GM12878 (cell line): ENCODE data around the gene PKP4. TPM values are rescaled to one million over a fixed set of nuclear protein-coding genes. Genes with fewer than 3 reads are reported as not detected.

ENCODE experiments used
- BMI1 ChIP-seq: fragments of 450-650 bp; IDR thresholded peaks from 2 replicates; pipeline ENCODE4 v1.6.1; 2016; ENCODE audit warnings: mild to moderate bottlenecking, moderate library complexity, borderline replicate concordance
- CBX3 ChIP-seq: fragments of 200-600 bp; sonication (generic); IDR thresholded peaks from 2 replicates; pipeline ENCODE4 v1.6.1; 2016; ENCODE audit warnings: low read depth, borderline replicate concordance
- CEBPB ChIP-seq, 2 experiments: fragments of 150-350 bp in 1 of 2; IDR thresholded peaks; 2 replicates each; pipeline ENCODE4 v1.6.1; 2012 to 2014; ENCODE audit warnings: low read depth in 2 of 2, low read length in 2 of 2, borderline replicate concordance in 1 of 2, inconsistent platforms in 1 of 2
- E2F4 ChIP-seq: IDR thresholded peaks from 2 replicates; pipeline ENCODE4 v1.6.1; 2012; ENCODE audit warnings: low read depth, low read length, improper control_type of control experiment
- ETV6 ChIP-seq, 2 experiments: fragments of 450-650 bp in 1 of 2; IDR thresholded peaks in 1 of 2; conservative IDR thresholded peaks in 1 of 2; 2 replicates each; pipeline ENCODE4 v1.6.1; 2014; ENCODE audit warnings: antibody characterized with exemption in 1 of 2, borderline replicate concordance in 1 of 2, low read depth in 1 of 2, mild to moderate bottlenecking in 1 of 2, moderate library complexity in 1 of 2
- MTA2 ChIP-seq: fragments of 450-650 bp; IDR thresholded peaks from 2 replicates; pipeline ENCODE4 v1.6.1; 2016; ENCODE audit warnings: low read depth, mild to moderate bottlenecking, moderate library complexity
- NR2C2 ChIP-seq: IDR thresholded peaks from 2 replicates; pipeline ENCODE4 v1.6.1; 2011; ENCODE audit warnings: borderline replicate concordance, low read depth; ENCODE audit not compliant: control insufficient read depth, insufficient read length
- POLR2AphosphoS2 ChIP-seq: IDR thresholded peaks from 2 replicates; pipeline ENCODE4 v1.6.1; 2011; ENCODE audit warnings: low read depth, mild to moderate bottlenecking, low read length, improper control_type of control experiment, moderate library complexity
- PRDM15 ChIP-seq: fragments of 450-650 bp; formaldehyde crosslinking; IDR thresholded peaks from 2 replicates; pipeline ENCODE4 v1.4.0; 2020; ENCODE audit warnings: mild to moderate bottlenecking, moderate library complexity
- STAT1 ChIP-seq: fragments of 450-650 bp; conservative IDR thresholded peaks from 2 replicates; pipeline ENCODE4 v1.6.1; 2014; ENCODE audit warnings: antibody characterized with exemption, mild to moderate bottlenecking
- TCF3 ChIP-seq: IDR thresholded peaks from 2 replicates; pipeline ENCODE4 v1.6.1; 2012; ENCODE audit warnings: low read depth, mild to moderate bottlenecking, low read length, borderline replicate concordance; ENCODE audit not compliant: insufficient read depth
- USF1 ChIP-seq: IDR thresholded peaks from 2 replicates; pipeline ENCODE4 v1.6.1; 2011; ENCODE audit warnings: borderline replicate concordance, low read depth, mild to moderate bottlenecking, moderate library complexity, mixed read lengths, low read length; ENCODE audit not compliant: insufficient read depth; ENCODE audit errors: extremely low read length
- polyA plus RNA-seq, 11 experiments: library from polyadenylated mRNA; depleted of rRNA in 4 of 11; unstranded in 6 of 11; stranded (reverse) in 5 of 11; fragments of >200 nt; fragmentation: Nextera tagmentation in 4 of 11; fragmentation: Illumina TruSeq in 1 of 11; extraction: Ambion mirVana in 4 of 11; extraction: Trizol in 1 of 11; gene quantifications; 1 replicate in 1 of 11; 2 replicates in 10 of 11; pipeline versions ENCODE4 v1.2.1 to v1.2.3, GENCODE V29; 2011 to 2016; ENCODE audit warnings: inconsistent platforms in 2 of 11, missing spikeins in 2 of 11, low read depth in 1 of 11
- total RNA-seq, 4 experiments: library from RNA; depleted of rRNA in 3 of 4; stranded (reverse); fragments of >200 nt in 3 of 4; fragmentation: Illumina TruSeq in 1 of 4; extraction: Trizol in 1 of 4; gene quantifications; 2 replicates each; pipeline versions ENCODE4 v1.2.1 to v1.2.3, GENCODE V29; 2013 to 2021

Gene PKP4
- total and polyA plus RNA-seq, 10 of the 15 experiments (the other 5 are each of a cell fraction or from before 2014, with no cell fraction given) = 4.8 to 35.8 (median 17.7) TPM

GRCh38 chr2:158510887-158511286 is 54.1 kb downstream of the PKP4 start (continued):
- TF ChIP-seq PRDM15 (CRISPR knock-in tag) (no peak), CEBPB (IDR thresholded peaks at IDR 0.05; ENCODE audit: borderline replicate concordance in 1 of 2, low read depth in 2 of 2, low read length in 2 of 2) (no peak), CBX3 (no peak), POLR2AphosphoS2 (no peak), ETV6 (conservative IDR thresholded peaks at IDR 0.05 in 1 of 2, IDR thresholded peaks at IDR 0.05 in 1 of 2; ENCODE audit: borderline replicate concordance in 1 of 2, low read depth in 1 of 2) (no peak), USF1 (no peak), MTA2 (no peak), E2F4 (no peak), BMI1 (no peak), STAT1 (no peak), TCF3 (no peak), NR2C2 (no peak)
